SW480 (cell line): ENCODE measurements around the gene PTPRA.

Experiments used
- DNase-seq: peaks from one replicate; pipeline ENCODE4 v3.0.0-alpha.2; 2016; ENCODE audit warnings: low spot score

The PTPRA gene

DNA sequence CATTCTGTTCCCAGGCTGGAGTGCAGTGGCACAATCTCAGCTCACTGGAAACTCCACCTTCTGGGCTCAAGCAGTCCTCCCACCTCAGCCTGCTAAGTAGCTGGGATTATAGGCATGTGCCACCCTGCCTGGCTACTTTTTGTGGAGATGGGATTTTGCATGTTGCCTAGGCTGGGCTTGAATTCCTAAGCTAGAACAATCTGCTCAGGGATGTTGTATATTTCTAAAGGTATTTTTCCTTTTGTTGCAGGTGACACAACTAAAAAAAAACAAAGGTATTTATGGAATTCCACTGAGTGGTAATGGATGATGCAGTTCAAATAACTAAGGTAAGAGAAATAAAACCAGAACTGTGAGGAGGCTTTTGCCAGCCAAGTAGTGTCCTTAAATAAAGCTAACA, 49.7 kb downstream of the PTPRA start:
- DNase-seq: no peak

DNA sequence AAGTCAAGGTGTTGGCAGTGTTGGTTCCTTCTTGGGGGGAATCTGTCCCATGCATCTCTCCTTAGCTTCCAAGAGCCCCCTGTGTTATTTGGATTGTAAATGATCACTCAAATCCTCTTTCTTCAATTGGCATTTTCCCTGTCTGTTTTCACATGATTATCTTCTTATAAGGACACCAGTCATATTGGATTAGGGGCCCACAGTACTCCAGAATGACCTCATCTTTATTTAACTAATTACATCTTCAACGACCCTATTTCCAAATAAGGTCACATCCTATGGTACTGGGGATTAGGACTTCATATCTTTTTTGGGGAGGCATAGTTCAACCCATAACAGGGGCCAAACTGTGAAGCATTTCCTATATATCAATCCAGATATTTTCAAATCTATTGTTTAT, 57.3 kb downstream of the PTPRA start:
- no peak for DNase-seq

GRCh38 chr20:2932498-2932897, 59.2 kb downstream of the PTPRA start:
- DNase-seq: no peak

DNA sequence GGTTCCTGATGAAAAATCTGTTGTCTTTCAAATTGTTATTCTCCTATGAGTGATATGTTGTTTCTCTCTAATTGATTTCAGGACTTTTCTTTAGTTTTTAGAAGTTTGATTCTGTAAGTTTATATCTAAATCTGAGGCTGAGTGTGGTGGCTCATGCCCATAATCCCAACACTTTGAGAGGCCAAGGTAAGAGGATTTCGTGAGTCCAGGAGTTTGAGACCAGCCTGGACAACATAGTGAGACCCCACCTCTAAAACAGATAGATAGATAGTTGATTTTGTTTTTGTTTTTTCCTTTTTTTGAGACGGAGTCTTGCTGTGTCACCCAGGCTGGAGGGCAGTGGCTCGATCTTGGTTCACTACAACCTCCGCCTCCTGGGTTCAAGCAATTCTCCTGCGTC, 64.6 kb downstream of the PTPRA start:
- no peak for DNase-seq

- no peak for DNase-seq
These were observed 69.2 kb downstream of the PTPRA start for GRCh38 chr20:2942439-2942838.

DNA sequence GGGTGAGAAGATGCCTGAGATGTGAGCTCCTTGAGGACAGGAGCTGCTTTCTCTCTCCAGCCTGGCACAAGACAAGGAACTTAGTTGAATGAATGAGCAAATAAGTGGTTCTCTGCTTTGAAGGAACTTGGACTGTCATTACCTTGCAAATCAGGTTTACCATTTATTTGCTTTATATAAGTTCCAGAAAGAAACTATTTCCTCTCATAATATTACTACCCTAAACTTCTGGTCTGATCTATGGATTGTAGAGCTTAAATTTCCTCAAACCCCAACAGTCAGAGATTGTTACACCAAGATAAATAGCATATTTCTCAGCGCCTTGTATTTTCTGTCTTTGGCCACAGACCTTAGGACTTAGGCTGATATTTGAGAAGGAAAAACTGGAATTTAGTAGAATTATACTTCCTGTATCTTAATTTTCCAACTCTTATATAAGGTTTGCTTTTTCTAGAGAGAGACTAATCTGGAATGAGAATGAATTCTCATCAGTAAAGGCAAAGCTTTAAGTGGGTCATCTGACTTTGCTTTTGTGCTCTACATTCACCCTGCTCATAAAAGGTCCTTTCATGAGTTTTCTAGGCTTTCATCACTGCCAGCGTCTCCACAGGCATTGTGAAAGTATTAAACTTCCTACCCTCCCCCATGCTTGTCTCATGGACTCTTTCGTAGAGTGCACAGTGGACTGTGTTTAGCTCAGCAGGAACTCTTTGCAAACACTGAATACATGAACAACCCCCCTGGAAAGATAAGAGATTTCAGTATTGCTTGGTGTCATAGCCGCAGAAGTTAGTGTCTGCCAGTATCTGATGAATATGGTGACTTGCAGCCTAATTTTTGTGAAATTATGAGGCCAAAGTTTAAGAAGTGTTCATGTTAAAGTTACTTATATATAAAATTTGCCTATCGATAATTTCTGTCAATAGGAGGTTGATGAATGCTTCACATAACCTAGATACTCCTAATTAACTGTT, 74.0 kb downstream of the PTPRA start:
- DNase-seq: no peak

DNA sequence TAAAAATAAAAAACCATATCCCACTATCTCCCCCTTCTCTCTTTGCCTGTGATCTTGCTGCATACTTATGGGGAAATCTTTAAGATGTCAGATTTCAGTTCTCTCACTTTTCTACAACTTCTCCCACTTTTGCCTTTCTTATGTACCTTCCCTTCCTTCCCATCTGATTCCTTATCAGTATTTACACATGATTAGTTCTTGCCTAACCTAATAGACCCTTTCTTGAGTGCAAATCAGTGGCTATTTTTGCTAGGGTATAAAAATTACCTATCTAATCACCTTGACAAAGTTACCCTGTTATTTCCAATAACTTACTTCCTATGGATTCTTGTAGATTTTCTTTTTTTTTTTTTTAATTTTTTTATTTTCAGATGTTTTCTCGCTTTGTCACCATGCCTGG, 75.7 kb downstream of the PTPRA start:
- DNase-seq: no peak

- DNase-seq: no peak
These were observed 79.5 kb downstream of the PTPRA start for GRCh38 chr20:2952766-2953165.

DNA sequence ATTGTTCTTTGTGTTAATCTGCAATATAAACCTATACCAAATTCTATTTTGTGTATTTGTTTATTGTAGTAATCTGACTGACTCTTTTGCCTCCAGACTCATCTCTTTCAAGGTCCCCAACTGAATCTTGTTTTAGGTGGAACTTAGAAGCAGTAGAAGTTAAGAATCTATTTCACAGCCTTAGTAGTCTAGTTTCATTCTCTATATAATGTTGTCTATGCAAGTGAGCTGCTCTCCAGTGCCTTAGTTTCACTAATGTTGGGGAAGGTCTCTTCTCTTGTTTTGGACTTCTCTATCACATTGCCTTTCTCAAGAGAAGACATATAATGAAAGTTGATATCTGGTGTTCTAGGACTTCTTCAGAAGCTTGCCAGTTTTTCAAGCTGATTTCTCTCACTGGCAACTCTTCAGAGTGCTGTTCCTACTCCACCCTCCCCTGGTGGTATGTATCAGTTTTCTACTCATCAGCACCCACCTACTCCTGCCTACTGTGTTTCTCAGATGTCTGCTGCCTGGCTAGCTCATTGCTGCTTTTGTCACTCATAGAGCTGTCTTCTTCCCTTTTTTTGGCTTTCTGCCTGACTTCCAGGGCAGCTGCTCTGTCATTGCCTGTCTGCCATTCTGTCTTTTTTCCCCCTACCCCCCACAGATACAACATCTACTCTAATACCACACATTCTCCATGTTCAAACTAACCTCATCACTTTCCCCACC, 82.1 kb downstream of the PTPRA start:
- no peak for DNase-seq

GRCh38 chr20:2956480-2956879, 83.2 kb downstream of the PTPRA start:
- DNase-seq: no peak

DNA sequence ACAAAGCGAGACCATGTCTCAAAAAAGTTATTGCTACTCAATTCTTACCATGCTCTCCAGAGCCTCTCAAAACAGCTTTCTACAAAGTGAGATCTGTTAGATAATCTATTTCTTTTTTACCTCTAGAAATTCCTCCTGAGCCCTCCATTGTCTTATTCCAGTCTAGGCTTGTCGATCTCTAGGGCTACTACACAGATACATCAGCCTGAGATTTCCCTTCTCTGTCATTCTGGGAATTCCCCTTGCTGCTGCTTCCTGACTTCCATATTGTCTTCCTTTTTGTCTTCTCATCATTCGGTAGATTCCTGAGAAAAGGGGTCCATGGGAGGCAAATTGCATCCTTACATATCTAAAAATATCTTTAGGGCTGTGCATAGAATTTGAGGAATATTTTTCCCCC, 94.6 kb downstream of the PTPRA start:
- no peak for DNase-seq

DNA sequence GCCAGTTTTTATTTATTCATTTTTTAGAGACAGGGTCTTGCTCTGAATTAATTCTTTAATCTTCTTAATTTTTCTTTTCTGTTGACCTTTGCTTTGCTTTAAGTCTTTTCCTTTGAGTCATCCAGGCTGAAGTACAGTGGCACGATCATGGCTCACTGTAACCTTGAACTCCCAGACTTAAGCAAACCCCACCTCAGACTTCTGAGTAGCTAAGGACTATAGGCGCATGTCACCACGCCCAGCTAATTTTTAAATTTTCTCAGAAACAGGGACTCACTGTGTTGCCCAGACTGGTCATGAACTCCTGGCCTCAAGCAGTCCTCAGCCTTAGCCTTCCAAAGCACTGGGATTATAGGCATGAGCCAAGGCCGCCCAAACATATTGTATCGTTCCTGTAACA, 98.8 kb downstream of the PTPRA start:
- DNase-seq: no peak

DNA sequence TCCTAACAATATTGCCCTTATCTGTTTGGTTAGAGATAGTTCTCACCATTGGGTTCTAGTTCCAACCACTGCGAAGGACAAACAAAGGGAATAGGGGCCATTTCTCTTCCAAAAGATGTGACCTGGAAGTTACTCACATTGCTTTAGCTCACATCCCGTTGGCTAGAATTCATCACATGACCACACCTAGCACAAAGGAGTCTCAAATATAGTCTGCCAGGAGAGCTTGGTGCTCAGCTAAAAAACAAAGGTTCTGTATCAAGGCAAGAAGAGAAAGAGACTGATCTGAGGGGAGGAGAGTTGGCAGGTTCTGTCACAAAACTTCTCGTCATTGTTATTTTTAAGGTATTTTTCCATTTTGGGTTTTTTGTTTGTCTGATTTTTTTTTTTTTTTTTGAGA, 100.3 kb downstream of the PTPRA start:
- DNase-seq: no peak

DNA sequence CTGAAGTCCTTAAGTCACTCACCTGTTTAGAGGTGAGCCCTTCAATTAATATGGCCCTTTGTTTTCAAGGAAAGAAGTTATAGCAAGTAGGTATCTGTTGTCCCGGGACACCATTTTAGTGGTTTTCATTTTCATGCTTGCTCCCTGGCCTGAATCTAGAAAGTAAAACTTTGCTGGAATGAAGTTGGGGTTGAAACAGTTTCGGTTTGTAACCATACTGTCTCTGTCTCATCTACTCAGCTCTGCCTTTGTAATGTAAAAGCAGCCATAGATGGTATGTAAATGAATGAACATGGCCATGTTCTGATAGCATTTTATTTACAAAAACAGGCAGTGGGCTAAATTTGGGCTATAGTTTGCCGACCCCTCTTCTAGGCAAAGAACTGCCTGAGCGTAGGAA, 105.2 kb downstream of the PTPRA start:
- no peak for DNase-seq

- DNase-seq: no peak
These were observed 108.4 kb downstream of the PTPRA start for GRCh38 chr20:2981646-2982045.

- DNase-seq: no peak
These were observed 110.2 kb downstream of the PTPRA start for GRCh38 chr20:2983508-2983907.

GRCh38 chr20:2984028-2984501, 110.8 kb downstream of the PTPRA start:
- no peak for DNase-seq

GRCh38 chr20:2984956-2985661, 111.8 kb downstream of the PTPRA start:
- DNase-seq: no peak

- DNase-seq: no peak
These were observed 113.2 kb downstream of the PTPRA start for GRCh38 chr20:2986466-2986865.

DNA sequence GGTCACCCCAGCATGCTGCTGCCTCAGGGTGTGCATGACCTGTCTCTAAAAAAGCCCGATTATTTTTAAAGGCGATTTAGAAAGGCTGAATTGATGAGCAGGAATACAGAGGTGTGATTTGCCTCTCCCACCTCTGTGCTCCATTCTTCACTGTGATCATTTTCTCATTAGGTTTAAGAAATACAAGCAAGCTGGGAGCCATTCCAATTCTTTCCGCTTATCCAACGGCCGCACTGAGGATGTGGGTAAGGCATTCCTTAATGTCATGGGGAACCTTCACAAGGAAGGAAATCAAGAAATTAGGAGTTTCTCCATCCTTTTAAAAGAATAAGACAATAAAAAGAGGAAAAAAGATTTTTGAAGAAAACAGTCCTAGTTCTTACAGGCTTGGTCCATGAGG, 114.6 kb downstream of the PTPRA start:
- DNase-seq: no peak

- no peak for DNase-seq
These were observed 118.3 kb downstream of the PTPRA start for GRCh38 chr20:2991532-2991931.

- no peak for DNase-seq
These were observed 120.0 kb downstream of the PTPRA start for GRCh38 chr20:2993250-2993649.

GRCh38 chr20:2995796-2996195, 122.5 kb downstream of the PTPRA start:
- no peak for DNase-seq
